ENCODE measurements around the gene DOCK1. TPM values are rescaled to one million over a fixed set of nuclear protein-coding genes. Genes with fewer than 3 reads are reported as not detected.

Gene DOCK1
- 110 and 118 TPM in 2 replicates for total RNA-seq

DNA sequence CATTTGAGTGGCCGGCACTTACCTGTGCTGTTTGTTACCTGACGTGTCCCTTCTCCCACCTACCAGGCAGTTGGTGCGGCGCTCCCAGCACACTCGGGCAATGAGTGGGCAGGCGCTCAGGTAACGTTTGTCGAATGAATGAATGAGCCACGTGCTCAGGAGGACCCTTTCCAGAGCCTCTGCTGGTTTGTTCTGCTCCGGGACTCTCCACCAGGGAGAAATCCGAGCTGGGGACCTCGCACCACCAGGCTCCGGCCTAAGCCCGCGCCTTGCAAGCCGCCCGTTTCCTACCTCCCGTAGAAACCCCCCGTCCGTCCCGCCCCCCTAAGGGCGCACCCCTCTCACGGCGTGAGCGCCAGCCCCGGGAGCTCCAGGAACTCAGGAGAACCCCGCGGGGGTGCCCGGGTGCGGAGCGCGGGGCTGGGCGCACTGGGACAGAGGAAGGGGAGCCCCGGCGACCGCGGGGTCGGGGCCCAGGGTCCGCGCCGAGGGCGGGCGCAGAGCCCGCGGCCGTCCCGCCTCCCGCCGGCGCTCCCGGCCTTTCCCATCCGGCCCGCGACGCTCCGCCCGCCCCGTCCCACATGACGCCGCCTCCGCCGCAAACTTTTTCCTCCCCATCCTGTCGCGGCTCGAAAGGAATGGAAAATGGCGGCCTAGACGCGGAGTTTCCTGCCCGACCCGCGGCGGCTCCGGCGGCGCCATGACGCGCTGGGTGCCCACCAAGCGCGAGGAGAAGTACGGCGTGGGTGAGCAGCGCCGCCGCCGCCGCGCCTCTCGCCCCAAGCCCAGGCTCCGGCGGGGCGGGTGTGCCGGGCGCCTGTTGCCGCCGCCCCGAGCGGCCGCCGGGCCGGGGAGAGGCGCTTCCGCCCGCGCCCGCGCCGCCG is at the start of gene DOCK1:
Gene DOCK1, plus strand, starts transcription at position 611 of the 884 bp plus-strand sequence. Its CDS starts 90 bp downstream, at position 701.

GRCh38 chr10:127196282-127197153 is 291.3 kb downstream of the DOCK1 start, which contains the start of gene INSYN2A:
Gene INSYN2A (minus strand): TSS chr10:127196591. CDS start chr10:127176395, 20,196 bp downstream.

Other genes with a start within 250 kb of the DOCK1 start
- gene C10orf90, start 234.7 kb upstream of the DOCK1 start, total RNA-seq = not detected in 2 replicates

Data from thoracic aorta endothelial cell (primary cell).